GM12892 (cell line): ENCODE data around the gene MS4A12. TPM values are rescaled to one million over a fixed set of nuclear protein-coding genes. Genes with fewer than 3 reads are reported as not detected.
"Not testable (repeated sequence)": the region's sequence is repeated elsewhere in the genome, so short reads cannot be mapped to it uniquely, and the experiment has no call there.

ENCODE experiments used
- DNase-seq: peaks from one replicate; pipeline ENCODE4 v3.0.0; 2011; ENCODE audit not compliant: insufficient read length
- FAIRE-seq: peaks from 2 replicates; lab custom pipeline; 2011; peaks lifted over from hg19 to GRCh38; lab: Jason Lieb, UNC
- POLR2A ChIP-seq: IDR thresholded peaks from 2 replicates; pipeline ENCODE4 v1.6.1; 2011; ENCODE audit warnings: low read depth, low read length, control low read depth
- POLR2AphosphoS5 ChIP-seq: IDR thresholded peaks from 2 replicates; pipeline ENCODE4 v1.6.1; 2011; ENCODE audit warnings: low read depth, low read length, control low read depth
- TAF1 ChIP-seq: IDR thresholded peaks from 2 replicates; pipeline ENCODE4 v1.6.1; 2011; ENCODE audit warnings: low read depth, mild to moderate bottlenecking, control low read depth, low read length, borderline replicate concordance
- polyA plus RNA-seq: library from polyadenylated mRNA; unstranded; fragments of >200 nt; gene quantifications from one replicate; pipeline ENCODE4 v1.2.1, GENCODE V29; 2012; ENCODE audit warnings: missing spikeins, inconsistent platforms; ENCODE audit not compliant: missing spikeins

MS4A12 gene, protein sequence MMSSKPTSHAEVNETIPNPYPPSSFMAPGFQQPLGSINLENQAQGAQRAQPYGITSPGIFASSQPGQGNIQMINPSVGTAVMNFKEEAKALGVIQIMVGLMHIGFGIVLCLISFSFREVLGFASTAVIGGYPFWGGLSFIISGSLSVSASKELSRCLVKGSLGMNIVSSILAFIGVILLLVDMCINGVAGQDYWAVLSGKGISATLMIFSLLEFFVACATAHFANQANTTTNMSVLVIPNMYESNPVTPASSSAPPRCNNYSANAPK
- polyA plus RNA-seq: not detected

DNA sequence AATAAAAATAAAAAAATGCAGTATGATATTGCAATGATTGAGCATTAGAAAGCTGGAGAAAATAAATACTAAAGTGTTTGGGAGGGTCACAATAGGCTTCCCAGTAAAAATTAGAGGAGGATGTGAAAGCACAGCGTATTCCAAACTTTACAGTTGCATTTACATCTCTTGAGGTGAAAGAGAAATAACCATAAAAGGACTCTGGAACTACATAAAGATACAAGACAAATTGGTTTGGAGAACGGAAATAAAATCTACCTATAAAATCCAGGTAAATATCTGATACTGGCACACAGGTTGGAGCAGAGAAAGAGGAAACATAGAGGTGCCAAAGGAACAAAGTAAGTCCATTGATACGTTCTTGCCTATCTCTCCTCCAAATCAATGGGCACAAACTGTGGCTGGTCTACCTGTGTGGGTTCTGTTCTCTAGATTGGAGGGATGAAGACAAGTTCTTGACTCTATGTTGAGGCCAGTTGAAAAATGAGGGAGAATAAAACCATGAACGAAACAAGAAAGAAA, at the start of gene MS4A12:
Gene MS4A12, plus strand, starts transcription at position 291 of the 522 bp plus-strand sequence. CDS start 4,541 bp downstream, outside the sequence.
- DNase-seq (no peak), FAIRE-seq (peak; percentile 38)
- no peak for TF ChIP-seq POLR2A
- TF ChIP-seq TAF1: no peak
- no peak for TF ChIP-seq POLR2AphosphoS5

DNA sequence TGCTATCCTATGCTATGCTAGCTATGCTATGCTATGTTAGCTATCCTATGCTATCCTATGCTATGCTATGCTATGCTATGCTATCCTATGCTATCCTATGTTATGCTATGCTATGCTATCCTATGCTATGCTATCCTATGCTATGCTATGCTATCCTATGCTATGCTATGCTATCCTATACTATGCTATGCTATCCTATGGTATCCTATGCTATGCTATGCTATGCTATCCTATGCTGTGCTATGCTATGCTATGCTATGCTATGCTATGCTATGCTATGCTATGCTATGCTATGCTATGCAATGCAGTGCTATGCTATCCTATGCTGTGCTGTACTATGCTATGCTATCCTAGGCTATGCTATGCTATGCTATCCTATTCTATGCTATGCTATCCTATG, 45.5 kb upstream of the MS4A12 start:
- peak; percentile 94 for FAIRE-seq
- TF ChIP-seq POLR2A: no peak
- no peak for TF ChIP-seq POLR2AphosphoS5
- TF ChIP-seq TAF1: no peak
- DNase-seq: no peak

DNA sequence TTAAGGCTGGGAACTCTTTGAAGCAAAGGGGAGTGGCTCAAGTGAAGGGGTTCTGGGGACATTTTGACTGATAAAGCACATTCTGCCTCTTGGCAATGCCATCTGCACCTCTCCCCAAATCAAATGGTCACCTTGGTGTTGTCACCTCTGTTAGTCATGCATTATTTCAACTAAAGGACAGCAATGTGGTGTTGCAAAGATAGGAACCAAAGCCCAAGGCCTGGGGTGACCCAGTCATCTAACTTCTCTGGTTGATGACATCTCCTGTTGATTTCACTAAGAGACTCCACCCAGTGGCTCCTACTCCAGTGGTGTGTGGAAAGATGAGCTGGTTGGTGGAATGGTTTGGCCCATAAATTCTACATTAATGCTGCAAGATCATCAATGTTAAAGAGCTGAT, 44.7 kb upstream of the MS4A12 start:
- no peak for TF ChIP-seq POLR2A
- no peak for TF ChIP-seq POLR2AphosphoS5
- FAIRE-seq: no peak
- no peak for DNase-seq

DNA sequence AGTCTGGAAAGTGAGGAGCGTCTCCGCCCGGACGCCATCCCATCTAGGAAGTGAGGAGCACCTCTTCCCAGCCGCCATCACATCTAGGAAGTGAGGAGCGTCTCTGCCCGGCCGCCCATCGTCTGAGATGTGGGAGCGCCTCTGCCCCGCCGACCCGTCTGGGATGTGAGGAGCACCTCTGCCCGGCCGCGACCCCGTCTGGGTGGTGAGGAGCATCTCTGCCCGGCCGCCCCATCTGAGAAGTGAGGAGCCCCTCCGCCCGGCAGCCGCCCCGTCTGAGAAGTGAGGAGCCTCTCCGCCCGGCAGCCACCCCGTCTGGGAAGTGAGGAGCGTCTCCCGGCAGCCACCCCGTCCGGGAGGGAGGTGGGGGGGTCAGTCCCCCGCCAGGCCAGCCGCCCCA, 41.4 kb upstream of the MS4A12 start:
- DNase-seq, FAIRE-seq: not testable (repeated sequence)

DNA sequence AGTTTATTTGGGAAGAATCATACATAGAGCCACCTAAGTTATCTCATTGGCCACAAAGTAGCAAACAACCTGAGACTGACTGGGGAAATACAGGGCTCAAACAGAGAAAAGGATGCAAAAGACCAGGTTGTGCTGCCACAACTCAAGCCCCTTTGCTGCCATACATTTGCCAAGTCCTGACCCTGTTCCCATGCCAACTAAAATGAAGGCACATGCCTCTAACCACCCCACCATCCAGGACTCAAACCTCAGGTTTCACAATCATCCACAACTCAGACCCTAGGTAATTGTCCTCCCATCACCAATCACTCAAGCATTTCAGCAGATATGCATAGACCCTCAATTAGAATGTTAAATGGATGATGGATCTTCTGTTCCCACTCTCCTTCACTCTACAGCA, 38.4 kb upstream of the MS4A12 start:
- TF ChIP-seq POLR2A: no peak
- TF ChIP-seq TAF1: no peak
- TF ChIP-seq POLR2AphosphoS5: no peak
- FAIRE-seq: peak; percentile 94
- DNase-seq: no peak

DNA sequence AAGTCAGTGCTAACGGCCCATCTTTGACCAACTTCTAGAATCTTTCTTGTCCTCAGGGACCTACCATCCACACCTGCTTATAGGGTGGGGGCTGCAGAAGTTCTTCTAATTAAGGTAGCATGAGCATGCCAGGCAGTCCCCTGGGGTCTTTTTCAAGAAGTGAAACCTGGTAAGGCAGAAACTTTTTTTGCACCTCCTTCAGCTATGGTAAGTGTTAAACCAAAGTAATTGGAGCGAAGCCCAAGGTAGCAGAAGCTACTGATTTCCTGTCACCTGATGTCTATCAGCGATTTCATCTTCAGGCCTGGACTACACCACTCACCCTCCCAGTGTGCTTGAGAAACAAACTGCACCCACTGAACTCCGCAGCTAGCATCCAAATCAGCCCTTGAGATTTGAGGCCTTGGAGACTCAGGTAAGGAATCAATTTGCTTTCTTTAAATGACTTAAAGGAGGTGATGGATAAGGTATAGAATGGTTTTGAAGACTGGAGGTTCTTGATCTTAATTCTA, 37.0 kb upstream of the MS4A12 start, which contains the start of gene MS4A1:
Gene MS4A1, plus strand, starts transcription at position 317 of the 512 bp plus-strand sequence. CDS start 6,528 bp downstream, outside the sequence.
- FAIRE-seq: peak; percentile 100
- DNase-seq: peak; percentile 24
- TF ChIP-seq POLR2AphosphoS5: peak; percentile 95
- TF ChIP-seq TAF1: peak; percentile 71; the same call in 1 of the 2 replicates
- peak; percentile 93 for TF ChIP-seq POLR2A

DNA sequence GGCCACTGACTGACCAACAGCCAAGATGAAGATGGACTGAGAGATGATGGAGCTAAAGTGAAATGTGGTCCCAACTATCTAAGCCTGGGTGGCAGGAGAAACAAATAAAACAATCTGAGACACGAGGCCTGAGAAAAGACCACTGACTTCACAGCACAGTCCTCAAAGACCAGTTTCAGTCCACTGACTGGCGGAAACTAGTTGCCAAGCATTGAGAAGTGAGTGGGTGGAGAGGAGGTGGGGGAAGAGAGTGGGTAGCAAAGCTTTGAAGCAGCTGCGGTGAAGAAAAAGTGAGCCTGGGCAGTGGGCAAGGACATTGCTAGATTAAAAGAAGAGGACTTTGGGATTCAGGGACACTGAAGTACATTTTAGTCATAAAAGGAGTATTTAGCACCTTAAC, 35.0 kb upstream of the MS4A12 start:
- no peak for DNase-seq
- peak; percentile 30; the same call in 1 of the 2 replicates for TF ChIP-seq TAF1
- TF ChIP-seq POLR2AphosphoS5: peak; percentile 87
- peak; percentile 86 for TF ChIP-seq POLR2A
- peak; percentile 100 for FAIRE-seq

DNA sequence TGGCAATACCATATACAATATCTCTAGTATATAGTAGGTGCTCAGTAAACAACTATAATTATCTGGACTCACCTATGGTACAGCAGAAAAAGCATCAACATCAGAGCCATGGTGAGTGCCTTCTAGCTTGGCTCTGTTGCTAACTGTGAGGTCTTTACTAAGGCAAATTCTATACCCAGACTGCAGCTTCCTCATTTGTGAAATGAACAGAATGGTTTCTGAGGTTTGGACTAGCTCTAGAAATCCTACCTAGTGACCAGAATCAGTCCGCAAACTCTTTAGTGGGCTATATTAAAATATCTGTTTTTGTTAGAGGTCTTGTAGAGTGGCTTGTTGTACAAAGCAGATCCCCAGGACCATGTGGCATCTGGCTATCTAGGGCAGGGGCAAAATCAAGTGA, 33.2 kb upstream of the MS4A12 start:
- DNase-seq (no peak), FAIRE-seq (peak; percentile 98)
- peak; percentile 38; the same call in 1 of the 2 replicates for TF ChIP-seq POLR2AphosphoS5
- TF ChIP-seq TAF1: no peak

DNA sequence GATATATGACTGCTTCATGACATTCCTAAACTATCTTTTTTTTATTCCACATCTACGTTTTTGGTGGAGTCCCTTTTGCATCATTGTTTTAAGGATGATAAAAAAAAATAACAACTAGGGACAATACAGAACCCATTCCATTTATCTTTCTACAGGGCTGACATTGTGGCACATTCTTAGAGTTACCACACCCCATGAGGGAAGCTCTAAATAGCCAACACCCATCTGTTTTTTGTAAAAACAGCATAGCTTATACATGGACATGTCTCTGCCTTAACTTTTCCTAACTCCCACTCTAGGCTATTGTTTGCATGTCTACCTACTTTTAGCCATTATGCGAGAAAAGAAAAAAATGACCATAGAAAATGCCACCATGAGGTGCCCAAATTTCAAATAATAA, 23.7 kb upstream of the MS4A12 start:
- FAIRE-seq: no peak

DNA sequence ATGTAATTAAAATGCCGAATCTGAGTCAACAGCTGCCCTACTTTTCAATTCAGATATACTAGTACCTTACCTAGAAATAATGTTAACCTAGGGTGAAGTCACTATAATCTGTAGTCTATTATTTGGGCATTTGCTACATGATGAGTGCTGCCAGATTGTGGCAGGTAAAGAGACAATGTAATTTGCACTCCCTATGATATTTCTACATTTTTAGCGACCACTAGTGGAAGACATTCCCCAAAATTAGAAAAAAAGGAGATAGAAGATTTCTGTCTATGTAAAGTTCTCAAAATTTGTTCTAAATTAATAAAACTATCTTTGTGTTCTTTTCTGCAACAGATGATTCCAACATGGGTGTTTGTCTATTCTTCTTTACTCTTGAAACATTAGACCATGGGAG, 22.9 kb upstream of the MS4A12 start:
- FAIRE-seq: peak; percentile 61
- TF ChIP-seq TAF1 (no peak), POLR2AphosphoS5 (no peak), POLR2A (no peak)
- DNase-seq: no peak

More for the DNA sequence above, 23.7 kb upstream of the MS4A12 start:
- TF ChIP-seq POLR2AphosphoS5: no peak
- TF ChIP-seq POLR2A: no peak
- no peak for TF ChIP-seq TAF1
- no peak for DNase-seq

DNA sequence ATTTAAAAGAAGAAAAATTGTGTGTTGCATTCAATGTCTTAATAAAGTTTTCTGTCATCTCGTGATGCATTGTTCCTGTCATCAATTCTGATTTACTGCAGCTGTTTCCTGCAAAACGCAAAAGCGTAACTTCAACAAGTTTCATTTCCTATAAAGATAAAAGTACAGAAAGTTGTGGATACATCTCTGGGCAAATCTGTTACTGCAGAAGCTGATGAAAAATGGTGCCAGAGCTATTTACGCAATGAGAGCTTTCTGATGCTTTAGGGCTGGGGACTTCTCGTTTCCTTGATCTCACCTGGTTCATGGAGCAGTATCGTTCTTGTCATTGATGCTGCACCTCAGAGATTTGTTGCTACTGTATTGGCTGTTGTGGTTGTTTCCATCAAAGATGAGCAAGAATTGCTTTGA, 15.5 kb upstream of the MS4A12 start:
- no peak for TF ChIP-seq POLR2A
- TF ChIP-seq TAF1: no peak
- TF ChIP-seq POLR2AphosphoS5: no peak
- DNase-seq (no peak), FAIRE-seq (peak; percentile 98)

DNA sequence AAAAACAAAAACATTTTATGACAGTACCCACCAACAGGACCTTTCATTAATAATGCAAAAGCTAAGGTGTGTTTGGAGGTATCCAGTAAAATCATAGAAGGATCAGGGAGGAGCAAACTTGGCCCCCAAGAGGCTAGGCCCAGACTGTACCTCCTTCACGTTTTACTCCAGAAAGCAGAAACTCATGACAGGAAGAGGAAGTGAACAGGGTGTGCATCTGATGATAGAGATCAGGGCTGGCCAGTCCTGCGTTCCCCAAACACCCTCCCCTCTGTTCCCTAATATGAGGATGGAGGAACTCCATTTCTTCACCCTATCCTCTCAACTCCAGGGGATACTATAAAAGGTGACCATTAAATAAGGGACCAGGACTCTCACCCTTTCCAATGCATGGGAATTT, 10.2 kb upstream of the MS4A12 start:
- no peak for DNase-seq
- peak; percentile 99 for FAIRE-seq
- TF ChIP-seq POLR2AphosphoS5 (no peak), POLR2A (peak; percentile 37; the same call in 1 of the 2 replicates)

DNA sequence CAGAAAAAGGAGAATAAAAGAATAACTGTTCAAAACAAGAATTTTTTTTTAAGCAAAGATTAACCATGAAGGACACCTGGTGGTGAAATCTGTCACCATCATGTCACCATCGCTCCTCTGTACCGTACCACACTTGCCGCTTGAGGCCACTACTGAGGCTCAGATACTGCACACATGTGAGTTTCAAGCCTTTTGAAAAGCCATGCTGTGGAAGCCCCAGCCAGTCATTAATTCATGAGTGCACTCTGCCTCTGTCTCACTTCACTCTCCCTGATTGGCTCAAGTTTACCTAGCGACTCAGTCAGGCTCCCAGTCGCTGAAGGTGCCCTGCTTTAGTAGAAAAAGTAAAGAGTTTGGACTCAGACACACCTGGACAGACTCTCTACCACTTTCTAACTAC, 6.6 kb upstream of the MS4A12 start:
- TF ChIP-seq POLR2A (no peak), POLR2AphosphoS5 (no peak), TAF1 (no peak)
- DNase-seq (peak; percentile 51), FAIRE-seq (peak; percentile 100)
